ENCODE data around the gene RYR3. TPM values are rescaled to one million over a fixed set of nuclear protein-coding genes. Genes with fewer than 3 reads are reported as not detected.

RYR3 gene
- total and polyA plus RNA-seq, 2 of the 13 experiments (the other 11 are each of a cell fraction or from before 2014, with no cell fraction given), result not detected

DNA sequence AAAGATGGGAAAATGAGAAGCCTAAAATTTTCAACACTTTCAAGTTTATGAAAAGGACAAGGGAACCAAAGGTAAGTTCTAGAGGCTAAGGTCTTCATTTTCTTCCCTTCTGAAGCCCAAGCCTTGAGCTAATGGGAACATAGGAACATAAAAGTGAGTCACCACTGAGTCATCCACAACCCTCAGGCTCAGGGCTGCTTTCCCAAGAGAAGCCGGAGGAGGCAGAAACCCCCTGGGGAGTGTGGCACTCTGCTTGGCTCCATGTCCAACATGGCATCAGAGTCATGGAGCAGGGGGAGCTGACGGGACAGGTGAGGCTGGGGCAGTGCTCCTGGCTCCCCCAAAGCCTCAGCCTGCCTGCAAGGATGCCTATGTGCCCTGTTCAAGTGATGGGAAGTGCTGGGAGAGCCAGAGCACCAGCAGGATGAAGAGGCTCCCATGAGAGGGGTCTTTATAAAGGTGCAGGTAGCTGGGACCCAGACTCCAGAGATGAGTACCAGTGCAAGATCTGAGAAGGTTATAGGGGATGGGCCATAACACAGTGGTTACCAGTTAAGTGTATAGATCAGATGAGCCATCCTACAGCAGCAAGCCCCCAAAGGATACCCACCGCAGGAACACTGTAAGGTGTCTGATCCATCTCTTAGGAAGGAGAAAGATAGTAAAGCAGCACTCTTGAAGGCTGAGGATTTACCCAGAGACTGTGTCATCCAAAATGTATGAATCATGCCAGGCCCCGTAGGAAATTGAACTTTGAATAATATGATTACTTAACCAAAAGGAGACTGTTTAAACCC is 31.8 kb upstream of the RYR3 start:
- no peaks in the 10 kb centered on the region for H3K9me3 ChIP-seq (ENCODE audit: low read length)
- ChIA-PET CTCF (ENCODE audit: low intra/inter-chr PET ratio, low total read pairs) (no interaction called here), POLR2A (no interaction called here)
- no peak overlapping the region for H3K9ac ChIP-seq (ENCODE audit: insufficient read depth, low read depth, low read length)
- no peak for FAIRE-seq
- no peaks in the 10 kb centered on the region for H3K79me2 ChIP-seq (ENCODE audit: insufficient read depth, low read length)
- no peak overlapping the region for H3K4me3 ChIP-seq (replicated peaks in 1 of 3; ENCODE audit: insufficient read depth in 1 of 3, low read depth in 2 of 3, low read length in 3 of 3)
- H2AFZ ChIP-seq (ENCODE audit: low read length), result no peak overlapping the region
- intact Hi-C loops (cut with micrococcal nuclease; ENCODE audit: unreplicated experiment) (no loop called here), in situ Hi-C loops (cut with HindIII; ENCODE audit: extremely low pct_ligation_motif_present, low pct_unique_long_range_greater_than_20kb) (no loop called here)
- DNase-seq (ENCODE audit: low spot score), result no peak
- no peak for ATAC-seq
- H4K20me1 ChIP-seq (ENCODE audit: insufficient read depth, low read length), result no peaks in the 10 kb centered on the region
- no peak overlapping the region for H3K4me2 ChIP-seq (ENCODE audit: low read depth, low read length)
- no peak overlapping the region for H3K27ac ChIP-seq (ENCODE audit: extremely low read length, insufficient read depth, low read length)
- WGBS (ENCODE audit: low lambda C conversion rate), result 5% methylated on average over 2 of the region's 4 CpGs
- H3K36me3 ChIP-seq (replicated peaks in 1 of 2; ENCODE audit: control insufficient read depth in 1 of 2, insufficient read depth in 2 of 2, low read length in 2 of 2), result no peaks in the 10 kb centered on the region
- BruUV-seq (replicated peaks), result no TSS peak
- H3K4me1 ChIP-seq (ENCODE audit: insufficient read depth, low read length), result no peaks in the 10 kb centered on the region
- H3K27me3 ChIP-seq (ENCODE audit: control insufficient read depth in 1 of 2, insufficient read depth in 2 of 2, low read length in 2 of 2), result no peaks in the 10 kb centered on the region; a peak in 1 of 5 replicates
- TF ChIP-seq ZNF264 (CRISPR knock-in tag; IDR thresholded peaks at IDR 0.05), result no peak
- TF ChIP-seq GZF1 (CRISPR knock-in tag; IDR thresholded peaks at IDR 0.05), result no peak
- TF ChIP-seq FOSL2 (CRISPR knock-in tag; IDR thresholded peaks at IDR 0.05), result peak; percentile 53
- TF ChIP-seq FOXK2 (IDR thresholded peaks at IDR 0.05), result no peak
- TF ChIP-seq TSC22D2 (CRISPR knock-in tag; IDR thresholded peaks at IDR 0.05; ENCODE audit: borderline replicate concordance), result no peak

- Histone ChIP-seq H4K20me1 (ENCODE audit: insufficient read depth, low read length) (no peaks in the 10 kb centered on the region), H2AFZ (ENCODE audit: low read length) (no peak overlapping the region), H3K27me3 (ENCODE audit: control insufficient read depth in 1 of 2, insufficient read depth in 2 of 2, low read length in 2 of 2) (no peaks in the 10 kb centered on the region; a peak in 1 of 5 replicates), H3K79me2 (ENCODE audit: insufficient read depth, low read length) (no peaks in the 10 kb centered on the region), H3K9me3 (ENCODE audit: low read length) (no peaks in the 10 kb centered on the region), H3K4me1 (ENCODE audit: insufficient read depth, low read length) (no peaks in the 10 kb centered on the region), H3K27ac (ENCODE audit: extremely low read length, insufficient read depth, low read length) (no peak overlapping the region), H3K4me3 (replicated peaks in 1 of 3; ENCODE audit: insufficient read depth in 1 of 3, low read depth in 2 of 3, low read length in 3 of 3) (no peak overlapping the region), H3K36me3 (replicated peaks in 1 of 2; ENCODE audit: control insufficient read depth in 1 of 2, insufficient read depth in 2 of 2, low read length in 2 of 2) (no peaks in the 10 kb centered on the region), H3K4me2 (ENCODE audit: low read depth, low read length) (no peak overlapping the region), H3K9ac (ENCODE audit: insufficient read depth, low read depth, low read length) (no peak overlapping the region)
- TF ChIP-seq MED8 (CRISPR knock-in tag; IDR thresholded peaks at IDR 0.05; ENCODE audit: insufficient replicate concordance) (no peak), ZNF746 (CRISPR knock-in tag; IDR thresholded peaks at IDR 0.05) (no peak)
- BruUV-seq (replicated peaks), result no TSS peak
- ChIA-PET CTCF (ENCODE audit: low intra/inter-chr PET ratio, low total read pairs) (no interaction called here), POLR2A (no interaction called here)
- FAIRE-seq (no peak), DNase-seq (ENCODE audit: low spot score) (no peak), ATAC-seq (no peak)
- 18% methylated on average over 6 of the region's 6 CpGs for WGBS (ENCODE audit: low lambda C conversion rate)
- intact Hi-C loops (cut with micrococcal nuclease; ENCODE audit: unreplicated experiment), result no loop called here
- in situ Hi-C loops (cut with HindIII; ENCODE audit: extremely low pct_ligation_motif_present, low pct_unique_long_range_greater_than_20kb), result no loop called here
Observed at GRCh38 chr15:33279613-33280205, 31.1 kb upstream of the RYR3 start.

All from HepG2 (cell line).